ENCODE results near the gene JOSD1.

Gene JOSD1

GRCh38 chr22:38712486-38713207, 11.9 kb upstream of the JOSD1 start:
- DNase-seq (ENCODE audit: low read depth) = no peak

GRCh38 chr22:38710866-38711265, 10.1 kb upstream of the JOSD1 start:
- no peak for DNase-seq (ENCODE audit: low read depth)

- no peak for DNase-seq (ENCODE audit: low read depth)
These were observed 9.6 kb upstream of the JOSD1 start for GRCh38 chr22:38710351-38710750.

GRCh38 chr22:38709306-38709705, 8.6 kb upstream of the JOSD1 start:
- DNase-seq (ENCODE audit: low read depth) = no peak

GRCh38 chr22:38707984-38708383, 7.2 kb upstream of the JOSD1 start:
- no peak for DNase-seq (ENCODE audit: low read depth)

GRCh38 chr22:38707346-38707745, 6.6 kb upstream of the JOSD1 start:
- DNase-seq (ENCODE audit: low read depth) = no peak

GRCh38 chr22:38706901-38707195, 6.1 kb upstream of the JOSD1 start:
- no peak for DNase-seq (ENCODE audit: low read depth)

- no peak for DNase-seq (ENCODE audit: low read depth)
These were observed 5.6 kb upstream of the JOSD1 start for GRCh38 chr22:38706101-38706900.

- peak; percentile 100 for DNase-seq (ENCODE audit: low read depth)
These were observed 4.7 kb upstream of the JOSD1 start, which contains the start of gene GTPBP1 for GRCh38 chr22:38705235-38706100. TSS of gene GTPBP1 (plus strand) at chr22:38705944. CDS start at chr22:38705956, 12 bp downstream.

- no peak for DNase-seq (ENCODE audit: low read depth)
These were observed 4.0 kb upstream of the JOSD1 start for GRCh38 chr22:38704654-38705234.

GRCh38 chr22:38700270-38700788, 414 bp downstream of the JOSD1 start:
- DNase-seq (ENCODE audit: low read depth) = no peak

GRCh38 chr22:38699784-38700183, 959 bp downstream of the JOSD1 start:
- no peak for DNase-seq (ENCODE audit: low read depth)

- DNase-seq (ENCODE audit: low read depth) = no peak
These were observed 1.6 kb downstream of the JOSD1 start for GRCh38 chr22:38699143-38699542.

- DNase-seq (ENCODE audit: low read depth) = no peak
These were observed 2.2 kb downstream of the JOSD1 start for GRCh38 chr22:38698407-38699094.

- DNase-seq (ENCODE audit: low read depth) = no peak
These were observed 3.2 kb downstream of the JOSD1 start for GRCh38 chr22:38697425-38698089.

- DNase-seq (ENCODE audit: low read depth) = no peak
These were observed 3.9 kb downstream of the JOSD1 start for GRCh38 chr22:38696606-38697424.

- DNase-seq (ENCODE audit: low read depth) = no peak
These were observed 5.8 kb downstream of the JOSD1 start for GRCh38 chr22:38694940-38695339.

- no peak for DNase-seq (ENCODE audit: low read depth)
These were observed 6.7 kb downstream of the JOSD1 start for GRCh38 chr22:38694049-38694448.

- no peak for DNase-seq (ENCODE audit: low read depth)
These were observed 11.1 kb downstream of the JOSD1 start for GRCh38 chr22:38689651-38690050.

- DNase-seq (ENCODE audit: low read depth) = no peak
These were observed 15.0 kb downstream of the JOSD1 start for GRCh38 chr22:38685761-38686160.

Measured in GM04503 (cell line).